Measurements from ENCODE around the gene SH3BGR. TPM values are rescaled to one million over a fixed set of nuclear protein-coding genes. Genes with fewer than 3 reads are reported as not detected.

SH3BGR gene
- total and polyA plus RNA-seq, 12 donors: 8.9 to 97.3 (median 18.7) TPM

GRCh38 chr21:39564200-39564599 is 112.4 kb downstream of the SH3BGR start:
- H3K27ac ChIP-seq: peak overlapping the region in 1 of 5 donors; percentile 65
- H3K4me1 ChIP-seq (replicated peaks in 1 of 2): peaks cover 0 to 11% of the 10 kb centered on the region in 2 donors
- H3K27me3 ChIP-seq: no peaks in the 10 kb centered on the region
- peak; percentile 44 to 73 (median 64) for DNase-seq
- no peak overlapping the region for H3K4me3 ChIP-seq
- no peaks in the 10 kb centered on the region for H3K36me3 ChIP-seq (replicated peaks in 1 of 2)
- H3K9me3 ChIP-seq (replicated peaks in 1 of 3): no peaks in the 10 kb centered on the region
- 45 to 69% (median 51%) methylated on average over 3 of the region's 3 CpGs for WGBS, 4 donors
- TF ChIP-seq CTCF (IDR thresholded peaks at IDR 0.05): no peak
- no peak for TF ChIP-seq POLR2A (IDR thresholded peaks at IDR 0.05)
- intact Hi-C loops (cut with DNase I): no loop called here

Small RNA genes lying within 50 kb of the gene (microRNA-seq; reads per million reads assigned to microRNA genes)
- gene MIR6508: 0 to 0.89 (median 0.57) reads per million in 3 donors

Small RNA genes lying within 50 kb of the gene (small RNA-seq; reads per million reads assigned to genes)
- gene MIR6508: 0.08 to 0.12 reads per million in 2 donors

Other genes with a start within 250 kb of the SH3BGR start
- 10 to 100 TPM; 28.9 to 81.1 (median 42.6) TPM for gene BRWD1, start 138.3 kb upstream of the SH3BGR start, total RNA-seq
- gene BRWD1, start 138.3 kb upstream of the SH3BGR start, polyA plus RNA-seq: 10 to 100 TPM; 11.1 to 32.7 (median 16.2) TPM
- gene HMGN1, start 102.9 kb upstream of the SH3BGR start, total RNA-seq: 100 to 1,000 TPM in 6 of 9 donors, 10 to 100 TPM in 3; 86.5 to 254 (median 132) TPM
- gene HMGN1, start 102.9 kb upstream of the SH3BGR start, polyA plus RNA-seq: 100 to 1,000 TPM in 1 of 3 donors, 10 to 100 TPM in 2; 95.8 to 242 (median 96.5) TPM
- gene LCA5L, start 6.2 kb upstream of the SH3BGR start, total RNA-seq: 1 to 10 TPM in 8 of 9 donors, under 1 TPM in 1; 0.42 to 9.2 (median 5.3) TPM
- 10 to 100 TPM in 1 of 3 donors, 1 to 10 TPM in 2; 3.5 to 13.5 (median 4.3) TPM for gene LCA5L, start 6.2 kb upstream of the SH3BGR start, polyA plus RNA-seq
- under 1 TPM in 7 of 9 donors, not detected in 2; 0.08 to 0.60 (median 0.22) TPM for gene B3GALT5, start 161.0 kb downstream of the SH3BGR start, total RNA-seq
- under 1 TPM; 0.07 to 0.56 (median 0.33) TPM for gene B3GALT5, start 161.0 kb downstream of the SH3BGR start, polyA plus RNA-seq